Omental fat pad (tissue), 4 donors: ENCODE results near the gene PLCB1. TPM values are rescaled to one million over a fixed set of nuclear protein-coding genes. Genes with fewer than 3 reads are reported as not detected.

ENCODE experiments used
- ATAC-seq: fragments of 150-250 bp; one replicate; pipeline ENCODE4 v1.9.1; 2016; ENCODE audit warnings: mild to moderate bottlenecking, moderate library complexity; ENCODE audit not compliant: low FRiP score
- DNase-seq: peaks from one replicate; pipeline ENCODE4 v3.0.0-alpha.2; 2019; ENCODE audit warnings: low spot score
- CTCF ChIP-seq, 3 donors: fragments of 450-650 bp; IDR thresholded peaks; one replicate each; pipeline ENCODE4 v1.5.1; 2016 to 2017; ENCODE audit warnings: antibody characterized with exemption in 3 of 3, mild to moderate bottlenecking in 3 of 3, moderate library complexity in 2 of 3
- total RNA-seq, 4 donors: library from RNA; depleted of rRNA; stranded (reverse); fragments of >200 nt; gene quantifications; one replicate each; pipeline ENCODE4 v1.1.0, GENCODE V29; 2016

Gene PLCB1
- total RNA-seq, 4 donors from 2014 or later, result 22.4 to 60.5 (median 36.4) TPM

GRCh38 chr20:8800089-8800488 is 668.0 kb downstream of the PLCB1 start:
- DNase-seq (no peak), ATAC-seq (no peak)
- TF ChIP-seq CTCF (IDR thresholded peaks at IDR 0.05), result no peak

- no peak for DNase-seq
- ATAC-seq, result no peak
- TF ChIP-seq CTCF (IDR thresholded peaks at IDR 0.05), result no peak
These were observed 669.6 kb downstream of the PLCB1 start for GRCh38 chr20:8801686-8802085.

- no peak for DNase-seq
- TF ChIP-seq CTCF (IDR thresholded peaks at IDR 0.05), result no peak
- ATAC-seq, result no peak
These were observed 671.0 kb downstream of the PLCB1 start for GRCh38 chr20:8803065-8803464.

GRCh38 chr20:8803941-8804340 is 671.9 kb downstream of the PLCB1 start:
- no peak for ATAC-seq
- DNase-seq, result no peak
- no peak for TF ChIP-seq CTCF (IDR thresholded peaks at IDR 0.05)

GRCh38 chr20:8805737-8806442 is 673.8 kb downstream of the PLCB1 start:
- TF ChIP-seq CTCF (IDR thresholded peaks at IDR 0.05), result no peak
- DNase-seq (no peak), ATAC-seq (no peak)

GRCh38 chr20:8807480-8808201 is 675.6 kb downstream of the PLCB1 start:
- DNase-seq (no peak), ATAC-seq (no peak)
- TF ChIP-seq CTCF (IDR thresholded peaks at IDR 0.05), result no peak

- ATAC-seq (no peak), DNase-seq (no peak)
- TF ChIP-seq CTCF (IDR thresholded peaks at IDR 0.05), result no peak
These were observed 676.1 kb downstream of the PLCB1 start for GRCh38 chr20:8808202-8808535.
